Loucy (cell line): ENCODE results near the gene KCNA10.

Experiments
- H2AFZ ChIP-seq: fragments of 200-600 bp; sonication (generic); 2 replicates; pipeline ENCODE4 v1.6.0; 2016; ENCODE audit warnings: antibody characterized with exemption, mild to moderate bottlenecking, low read length, moderate library complexity
- H3F3A ChIP-seq: fragments of 200-600 bp; 2 replicates; pipeline ENCODE4 v1.6.0; 2016; ENCODE audit warnings: antibody characterized with exemption, low read depth, mild to moderate bottlenecking
- H3K27me3 ChIP-seq: fragments of 200-600 bp; sonication (generic); 2 replicates; pipeline ENCODE4 v1.6.1; 2014; ENCODE audit warnings: low read length, mild to moderate bottlenecking; ENCODE audit not compliant: insufficient read depth, poor library complexity, severe bottlenecking
- H3K36me3 ChIP-seq: fragments of 200-600 bp; sonication (generic); 2 replicates; pipeline ENCODE4 v1.6.1; 2016; ENCODE audit warnings: low read length; ENCODE audit not compliant: insufficient read depth
- H3K4me1 ChIP-seq: fragments of 200-600 bp; sonication (generic); 2 replicates; pipeline ENCODE4 v1.5.1; 2014; ENCODE audit warnings: low read length, mild to moderate bottlenecking; ENCODE audit not compliant: insufficient read depth, poor library complexity, severe bottlenecking
- H3K4me2 ChIP-seq: fragments of 200-600 bp; sonication (generic); 2 replicates; pipeline ENCODE4 v1.6.0; 2014; ENCODE audit warnings: antibody characterized with exemption, low read length, low read depth, mild to moderate bottlenecking; ENCODE audit not compliant: poor library complexity, severe bottlenecking
- H3K4me3 ChIP-seq: fragments of 200-600 bp; sonication (generic); 2 replicates; pipeline ENCODE4 v1.5.1; 2014; ENCODE audit warnings: low read length, mild to moderate bottlenecking, mixed read lengths; ENCODE audit not compliant: poor library complexity, severe bottlenecking
- H3K79me2 ChIP-seq: fragments of 200-600 bp; sonication (generic); 2 replicates; pipeline ENCODE4 v1.6.1; 2014; ENCODE audit warnings: low read length; ENCODE audit not compliant: insufficient read depth
- H3K9ac ChIP-seq: fragments of 200-600 bp; sonication (generic); 2 replicates; pipeline ENCODE4 v1.6.0; 2014; ENCODE audit warnings: mild to moderate bottlenecking, low read depth, low read length, moderate library complexity; ENCODE audit not compliant: poor library complexity, severe bottlenecking
- H3K9me2 ChIP-seq: fragments of 200-600 bp; sonication (generic); replicated peaks from 2 replicates; pipeline ENCODE4 v1.6.1; 2016; ENCODE audit warnings: low read depth, low read length, mixed read lengths
- H3K9me3 ChIP-seq: fragments of 200-600 bp; sonication (generic); 2 replicates; pipeline ENCODE4 v1.6.1; 2014; ENCODE audit warnings: mild to moderate bottlenecking, antibody characterized with exemption, low read length, low read depth; ENCODE audit not compliant: insufficient read depth
- H4K20me1 ChIP-seq: fragments of 200-600 bp; sonication (generic); 2 replicates; pipeline ENCODE4 v1.6.0; 2014; ENCODE audit warnings: antibody characterized with exemption, low read length, mild to moderate bottlenecking; ENCODE audit not compliant: insufficient read depth, poor library complexity, severe bottlenecking
- EZH2phosphoT487 ChIP-seq: fragments of 200-600 bp; IDR thresholded peaks from 2 replicates; pipeline ENCODE4 v1.6.1; 2018; ENCODE audit warnings: antibody characterized with exemption, mild to moderate bottlenecking, moderate library complexity, borderline replicate concordance
- TF ChIP-seq, protein P1 (sequence below): fragments of 200-600 bp; sonication (generic); conservative IDR thresholded peaks from 2 replicates; pipeline ENCODE4 v1.5.1; 2014; ENCODE audit warnings: mild to moderate bottlenecking, antibody characterized with exemption, low read length

Gene KCNA10

GRCh38 chr1:110515891-110516290 is 3.1 kb downstream of the KCNA10 start:
- no peaks in the 10 kb centered on the region for H3K36me3 ChIP-seq
- H3K4me3 ChIP-seq, result no peak overlapping the region
- H4K20me1 ChIP-seq, result no peaks in the 10 kb centered on the region
- H3K9me2 ChIP-seq, result no peaks in the 10 kb centered on the region
- H3K4me1 ChIP-seq, result no peaks in the 10 kb centered on the region
- no peaks in the 10 kb centered on the region for H3K27me3 ChIP-seq
- no peak overlapping the region for H3K4me2 ChIP-seq
- H3K9me3 ChIP-seq, result no peaks in the 10 kb centered on the region
- H3K9ac ChIP-seq, result no peak overlapping the region
- no peaks in the 10 kb centered on the region for H3F3A ChIP-seq
- no peak overlapping the region for H2AFZ ChIP-seq
- no peaks in the 10 kb centered on the region for H3K79me2 ChIP-seq
- TF ChIP-seq EZH2phosphoT487, result no peak
- TF ChIP-seq, protein P1, sequence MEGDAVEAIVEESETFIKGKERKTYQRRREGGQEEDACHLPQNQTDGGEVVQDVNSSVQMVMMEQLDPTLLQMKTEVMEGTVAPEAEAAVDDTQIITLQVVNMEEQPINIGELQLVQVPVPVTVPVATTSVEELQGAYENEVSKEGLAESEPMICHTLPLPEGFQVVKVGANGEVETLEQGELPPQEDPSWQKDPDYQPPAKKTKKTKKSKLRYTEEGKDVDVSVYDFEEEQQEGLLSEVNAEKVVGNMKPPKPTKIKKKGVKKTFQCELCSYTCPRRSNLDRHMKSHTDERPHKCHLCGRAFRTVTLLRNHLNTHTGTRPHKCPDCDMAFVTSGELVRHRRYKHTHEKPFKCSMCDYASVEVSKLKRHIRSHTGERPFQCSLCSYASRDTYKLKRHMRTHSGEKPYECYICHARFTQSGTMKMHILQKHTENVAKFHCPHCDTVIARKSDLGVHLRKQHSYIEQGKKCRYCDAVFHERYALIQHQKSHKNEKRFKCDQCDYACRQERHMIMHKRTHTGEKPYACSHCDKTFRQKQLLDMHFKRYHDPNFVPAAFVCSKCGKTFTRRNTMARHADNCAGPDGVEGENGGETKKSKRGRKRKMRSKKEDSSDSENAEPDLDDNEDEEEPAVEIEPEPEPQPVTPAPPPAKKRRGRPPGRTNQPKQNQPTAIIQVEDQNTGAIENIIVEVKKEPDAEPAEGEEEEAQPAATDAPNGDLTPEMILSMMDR, result no peak

- Histone ChIP-seq H3K9ac (no peak overlapping the region), H3K79me2 (no peaks in the 10 kb centered on the region), H4K20me1 (no peaks in the 10 kb centered on the region), H3K9me2 (no peaks in the 10 kb centered on the region), H2AFZ (no peak overlapping the region), H3K4me2 (no peak overlapping the region), H3K36me3 (no peaks in the 10 kb centered on the region), H3K27me3 (no peaks in the 10 kb centered on the region), H3F3A (no peaks in the 10 kb centered on the region), H3K4me1 (no peaks in the 10 kb centered on the region), H3K4me3 (no peak overlapping the region), H3K9me3 (no peaks in the 10 kb centered on the region)
- TF ChIP-seq, protein P1, result no peak
- TF ChIP-seq EZH2phosphoT487, result no peak
Observed at GRCh38 chr1:110515041-110515440, 3.9 kb downstream of the KCNA10 start.

DNA sequence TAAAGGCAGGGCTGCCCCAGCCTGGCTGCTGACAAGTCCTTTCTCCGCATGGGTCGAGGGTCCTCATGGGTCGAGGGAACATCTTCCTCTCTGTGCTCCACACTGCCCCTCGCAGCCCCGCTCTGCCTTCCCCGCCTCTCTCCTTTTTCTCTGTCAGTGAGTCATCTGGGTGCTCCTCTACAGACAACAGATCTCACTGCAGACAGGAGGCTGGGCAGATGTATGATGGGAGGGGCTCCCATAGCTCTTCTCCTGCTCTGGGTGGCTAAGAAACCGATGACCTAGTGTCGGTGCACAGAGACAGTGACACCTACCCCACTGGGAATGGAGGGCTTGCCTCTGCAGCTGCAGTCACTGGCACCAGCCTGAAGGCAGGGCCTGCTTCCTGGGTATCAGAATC is 5.5 kb downstream of the KCNA10 start:
- Histone ChIP-seq H3K9me3 (no peaks in the 10 kb centered on the region), H3K79me2 (no peaks in the 10 kb centered on the region), H3K9ac (no peak overlapping the region), H4K20me1 (no peaks in the 10 kb centered on the region), H3K4me2 (no peak overlapping the region), H2AFZ (no peak overlapping the region), H3K4me3 (no peak overlapping the region), H3K9me2 (no peaks in the 10 kb centered on the region), H3K36me3 (no peaks in the 10 kb centered on the region), H3K4me1 (no peaks in the 10 kb centered on the region), H3F3A (no peaks in the 10 kb centered on the region), H3K27me3 (no peaks in the 10 kb centered on the region)
- no peak for TF ChIP-seq EZH2phosphoT487
- TF ChIP-seq, protein P1, result no peak
